Common myeloid progenitor, CD34-positive (primary cell): ENCODE results near the gene ATP6V0B.

Source experiments
- CTCF ChIA-PET: fragments of 350-600 bp; sonication (Branson Sonifier 250); formaldehyde crosslinking; loops from one replicate; lab custom pipeline; 2021; ENCODE audit warnings: antibody characterized with exemption; lab: Charles Lee
- POLR2A ChIA-PET: fragments of 350-600 bp; sonication (Branson Sonifier 250); formaldehyde crosslinking; loops from one replicate; lab custom pipeline; 2021; ENCODE audit warnings: antibody characterized with exemption; lab: Charles Lee
- DNase-seq, 3 donors: peaks; one replicate each; pipeline versions ENCODE4 v3.0.0 to v3.0.0-alpha.2; 2013
- H3K27ac ChIP-seq, 2 experiments: 1 replicate in 1 of 2; 2 replicates in 1 of 2; pipeline ENCODE4 v1.7.0; 2013; ENCODE audit warnings: inconsistent platforms in 2 of 2, low read length in 2 of 2, mild to moderate bottlenecking in 2 of 2, low read depth in 1 of 2, moderate library complexity in 1 of 2; ENCODE audit not compliant: severe bottlenecking in 2 of 2, insufficient read depth in 1 of 2, poor library complexity in 1 of 2
- H3K27me3 ChIP-seq, 5 experiments: replicated peaks in 2 of 5; 1 replicate in 3 of 5; 2 replicates in 2 of 5; pipeline versions ENCODE4 v1.6.1 to v1.7.0; 2013; ENCODE audit warnings: low read length in 4 of 5, mild to moderate bottlenecking in 2 of 5, moderate library complexity in 2 of 5, inconsistent platforms in 1 of 5; ENCODE audit not compliant: insufficient read depth in 5 of 5, control insufficient read depth in 4 of 5
- H3K36me3 ChIP-seq, 4 experiments: 1 replicate in 2 of 4; 2 replicates in 2 of 4; pipeline versions ENCODE4 v1.6.1 to v1.7.0; 2013; ENCODE audit warnings: low read length in 3 of 4, control low read depth in 1 of 4, mild to moderate bottlenecking in 1 of 4; ENCODE audit not compliant: control insufficient read depth in 4 of 4, insufficient read depth in 4 of 4
- H3K4me1 ChIP-seq, 4 experiments: 1 replicate in 3 of 4; 2 replicates in 1 of 4; pipeline versions ENCODE4 v1.6.1 to v1.7.1; 2013; ENCODE audit warnings: low read length in 3 of 4, mild to moderate bottlenecking in 3 of 4, control low read depth in 1 of 4, inconsistent platforms in 1 of 4, moderate library complexity in 1 of 4; ENCODE audit not compliant: control insufficient read depth in 4 of 4, insufficient read depth in 4 of 4; ENCODE audit errors: control extremely low read depth in 1 of 4
- H3K4me3 ChIP-seq, 7 experiments: 1 replicate in 4 of 7; 2 replicates in 3 of 7; pipeline versions ENCODE4 v1.5.1 to v1.7.0; 2013; ENCODE audit warnings: mild to moderate bottlenecking in 7 of 7, low read length in 6 of 7, moderate library complexity in 6 of 7, inconsistent platforms in 2 of 7, low read depth in 2 of 7, control low read depth in 1 of 7; ENCODE audit not compliant: insufficient read depth in 4 of 7, control insufficient read depth in 1 of 7; ENCODE audit errors: extremely low read depth in 1 of 7
- H3K9me3 ChIP-seq, 5 experiments: 1 replicate in 4 of 5; 2 replicates in 1 of 5; pipeline versions ENCODE4 v1.6.1 to v1.7.1; 2013; ENCODE audit warnings: low read length in 4 of 5, mild to moderate bottlenecking in 2 of 5, inconsistent platforms in 1 of 5, low read depth in 1 of 5, moderate library complexity in 1 of 5; ENCODE audit not compliant: control insufficient read depth in 4 of 5, insufficient read depth in 2 of 5; ENCODE audit errors: control extremely low read depth in 1 of 5
- WGBS: methylation state at CpG from one replicate; pipeline ENCODE4 v1.1.5; 2013; ENCODE audit not compliant: insufficient coverage; 5-methylcytosine and 5-hydroxymethylcytosine counted together

The ATP6V0B gene

DNA sequence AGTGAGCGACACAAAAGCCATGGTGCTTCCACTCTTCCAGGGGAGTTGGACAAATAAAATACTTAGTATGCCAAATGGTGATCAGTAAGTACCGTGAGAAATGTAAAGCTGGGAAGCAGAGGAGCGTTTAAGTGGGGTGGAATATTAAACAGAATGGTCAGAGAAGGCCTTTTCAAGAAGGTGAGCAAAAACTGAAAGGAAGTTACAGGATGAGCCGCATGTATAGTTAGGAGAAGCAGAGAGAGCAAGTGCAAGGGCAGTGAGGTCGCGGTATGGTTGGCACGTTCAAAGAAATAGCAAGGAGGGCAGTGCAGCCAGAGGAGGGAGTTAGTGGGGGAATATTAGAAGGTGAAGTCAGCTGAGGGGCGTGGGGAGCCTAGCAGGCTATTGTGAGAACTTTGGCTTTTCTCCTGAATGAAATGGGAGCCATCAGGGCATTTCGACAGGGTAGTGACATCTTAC lies 748 bp upstream of the ATP6V0B start:
- peak overlapping the region; percentile 41 to 90 for H3K27ac ChIP-seq
- no peaks in the 10 kb centered on the region for H3K27me3 ChIP-seq
- ChIA-PET CTCF (interaction anchor here (0.7 to 1.0 kb wide), 4 partner anchors 21 to 74 kb away, joined by 3 read pairs; no protein-coding TSS in a partner anchor), POLR2A (no interaction called here)
- peak; percentile 27 to 63 (median 61) for DNase-seq
- WGBS: 43% methylated on average over 9 of the region's 9 CpGs
- H3K9me3 ChIP-seq: no peaks in the 10 kb centered on the region
- H3K4me1 ChIP-seq: peaks cover 7 to 59% (median 44%) of the 10 kb centered on the region in 4 experiments
- H3K36me3 ChIP-seq: peaks cover 2 to 47% (median 30%) of the 10 kb centered on the region in 4 experiments
- H3K4me3 ChIP-seq: peak overlapping the region; percentile 57 to 95 (median 88)

DNA sequence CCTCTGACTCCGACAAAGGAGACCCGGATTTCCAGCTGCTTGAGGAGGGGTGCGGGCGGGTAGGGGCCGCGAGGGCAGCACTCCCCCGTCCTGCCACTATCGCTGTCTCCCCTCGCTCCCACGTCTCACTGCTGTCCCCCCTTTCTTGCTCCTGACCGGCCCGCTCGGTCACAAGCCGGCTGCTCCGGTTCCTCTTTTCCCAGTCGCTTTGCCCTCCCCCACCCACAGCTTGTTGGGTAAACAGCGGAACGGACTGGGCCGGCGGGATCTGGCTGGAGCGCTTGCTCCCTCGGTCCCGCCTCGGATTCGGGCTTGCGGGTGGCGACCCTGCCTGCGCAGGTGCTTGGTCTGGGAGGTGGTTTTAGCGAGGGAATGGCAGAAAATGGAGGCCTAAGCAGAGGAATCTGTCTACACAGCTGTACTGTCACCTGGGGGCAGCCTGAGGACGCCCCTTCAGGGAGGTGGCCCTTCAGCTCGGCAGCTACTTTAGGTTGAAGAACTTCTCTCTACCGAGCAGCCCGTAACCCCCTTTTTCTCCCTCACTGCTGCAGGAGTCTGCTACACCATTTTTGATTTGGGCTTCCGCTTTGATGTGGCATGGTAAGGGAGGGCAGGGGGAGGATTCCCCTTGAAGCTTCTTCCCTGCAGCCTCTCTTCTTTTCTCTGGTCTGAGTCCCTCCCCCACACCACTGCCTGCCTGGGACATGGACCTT lies 645 bp downstream of the ATP6V0B start:
- no peaks in the 10 kb centered on the region for H3K27me3 ChIP-seq
- peak overlapping the region; percentile 64 to 90 for H3K27ac ChIP-seq
- H3K4me3 ChIP-seq: peak overlapping the region; percentile 57 to 95 (median 88)
- peaks cover 7 to 58% (median 46%) of the 10 kb centered on the region in 4 experiments for H3K4me1 ChIP-seq
- DNase-seq: peak; percentile 56 to 76 (median 66)
- POLR2A ChIA-PET: interaction anchor here (1.2 kb wide), 1 partner anchor 28 kb away, joined by 5 read pairs; the partner anchor contains the start of gene IPO13
- CTCF ChIA-PET: interaction anchor here (0.8 to 3.5 kb wide), 9 partner anchors 10 to 72 kb away, joined by 3 to 13 read pairs (median 4); partner anchors contain the start of genes ARTN and CCDC24
- no peaks in the 10 kb centered on the region for H3K9me3 ChIP-seq
- 0% methylated on average over 29 of the region's 34 CpGs for WGBS
- peaks cover 2 to 47% (median 30%) of the 10 kb centered on the region in 4 experiments for H3K36me3 ChIP-seq

DNA sequence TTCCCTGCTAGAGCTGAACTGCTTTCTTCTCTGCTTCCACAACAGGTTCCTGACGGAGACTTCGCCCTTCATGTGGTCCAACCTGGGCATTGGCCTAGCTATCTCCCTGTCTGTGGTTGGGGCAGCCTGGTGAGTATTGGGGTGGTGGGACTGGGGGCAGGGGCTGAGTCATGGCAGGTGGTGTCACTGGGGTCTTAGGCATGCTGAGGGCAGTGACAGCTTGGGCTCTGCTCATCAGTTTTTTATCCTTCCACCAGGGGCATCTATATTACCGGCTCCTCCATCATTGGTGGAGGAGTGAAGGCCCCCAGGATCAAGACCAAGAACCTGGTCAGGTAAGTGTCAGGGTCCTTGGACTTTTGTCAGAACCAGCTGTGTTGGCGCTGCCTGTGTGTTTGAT lies 1.3 kb downstream of the ATP6V0B start:
- WGBS: no CpG with 5 or more reads among the region's 4 CpGs
- peak overlapping the region in 6 of 7 experiments; percentile 57 to 95 (median 89) for H3K4me3 ChIP-seq
- H3K9me3 ChIP-seq: no peaks in the 10 kb centered on the region
- ChIA-PET CTCF (interaction anchor here (0.8 to 3.5 kb wide), 8 partner anchors 9 to 71 kb away, joined by 3 to 13 read pairs (median 4); partner anchors contain the start of gene CCDC24), POLR2A (interaction anchor here (1.3 kb wide), 1 partner anchor 16 kb away, joined by 3 read pairs; no protein-coding TSS in a partner anchor)
- peak overlapping the region in 1 of 2 experiments; percentile 90 for H3K27ac ChIP-seq
- H3K27me3 ChIP-seq: no peaks in the 10 kb centered on the region
- DNase-seq: peak in 2 of 3 donors; percentile 19 to 32
- peaks cover 7 to 56% (median 39%) of the 10 kb centered on the region in 4 experiments for H3K4me1 ChIP-seq
- peaks cover 2 to 44% (median 30%) of the 10 kb centered on the region in 4 experiments for H3K36me3 ChIP-seq

DNA sequence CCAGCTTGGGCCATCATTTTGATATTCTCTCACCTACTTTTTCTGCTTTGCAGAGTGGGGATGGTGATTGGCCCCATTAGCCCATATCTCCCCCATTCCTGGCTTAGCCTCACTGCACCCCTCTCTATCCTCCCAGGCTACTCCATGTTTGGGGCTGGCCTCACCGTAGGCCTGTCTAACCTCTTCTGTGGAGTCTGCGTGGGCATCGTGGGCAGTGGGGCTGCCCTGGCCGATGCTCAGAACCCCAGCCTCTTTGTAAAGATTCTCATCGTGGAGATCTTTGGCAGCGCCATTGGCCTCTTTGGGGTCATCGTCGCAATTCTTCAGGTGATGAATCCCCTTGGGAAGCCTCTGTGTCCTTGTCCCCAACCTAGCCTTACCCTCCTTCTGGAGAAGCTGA lies 2.1 kb downstream of the ATP6V0B start:
- H3K4me1 ChIP-seq: peaks cover 7 to 55% (median 39%) of the 10 kb centered on the region in 4 experiments
- CTCF ChIA-PET: interaction anchor here (1.9 to 3.5 kb wide), 2 partner anchors 14 to 29 kb away, joined by 6 to 13 read pairs; partner anchors contain the start of gene CCDC24

DNA sequence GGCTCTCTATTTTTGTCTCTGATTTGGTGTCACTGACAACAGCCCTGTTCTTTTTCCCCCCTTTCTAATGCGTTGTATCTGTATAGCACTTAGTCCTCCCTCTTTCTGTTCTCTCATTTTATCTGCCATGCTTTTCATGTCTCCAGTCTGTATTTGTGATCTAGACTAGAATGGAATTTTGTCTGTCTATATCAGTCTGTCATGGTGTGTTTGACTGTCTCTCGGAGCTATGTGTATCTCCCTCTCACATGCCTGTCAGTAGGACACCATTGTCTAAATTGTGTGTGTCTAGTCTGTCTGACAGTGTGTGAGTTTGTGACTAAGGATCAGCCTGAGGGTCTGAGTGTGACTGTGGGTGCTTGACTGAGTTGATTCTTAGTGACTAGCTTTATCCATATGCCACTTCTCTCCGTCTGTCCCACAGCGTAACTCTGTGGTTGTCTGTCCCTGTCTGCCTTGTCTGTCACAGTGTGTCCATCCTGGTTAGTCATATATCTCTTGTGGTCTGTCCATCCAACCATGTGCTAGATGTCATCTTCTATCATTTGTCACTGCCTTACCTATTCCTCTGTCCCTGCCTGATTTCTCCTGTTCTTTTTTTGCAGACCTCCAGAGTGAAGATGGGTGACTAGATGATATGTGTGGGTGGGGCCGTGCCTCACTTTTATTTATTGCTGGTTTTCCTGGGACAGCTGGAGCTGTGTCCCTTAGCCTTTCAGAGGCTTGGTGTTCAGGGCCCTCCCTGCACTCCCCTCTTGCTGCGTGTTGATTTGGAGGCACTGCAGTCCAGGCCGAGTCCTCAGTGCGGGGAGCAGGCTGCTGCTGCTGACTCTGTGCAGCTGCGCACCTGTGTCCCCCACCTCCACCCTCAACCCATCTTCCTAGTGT lies 2.9 kb downstream of the ATP6V0B start:
- H3K27me3 ChIP-seq: no peaks in the 10 kb centered on the region
- DNase-seq: no peak
- no peak overlapping the region for H3K4me3 ChIP-seq
- 95% methylated on average over 3 of the region's 9 CpGs for WGBS
- peaks cover 2 to 32% (median 21%) of the 10 kb centered on the region in 4 experiments for H3K36me3 ChIP-seq
- POLR2A ChIA-PET: interaction anchor here (1.3 kb wide), 1 partner anchor 14 kb away, joined by 3 read pairs; no protein-coding TSS in a partner anchor
- peaks cover 7 to 55% (median 39%) of the 10 kb centered on the region in 4 experiments for H3K4me1 ChIP-seq
- CTCF ChIA-PET: interaction anchor here (0.9 to 3.5 kb wide), 4 partner anchors 11 to 43 kb away, joined by 3 to 13 read pairs (median 4); partner anchors contain the start of gene CCDC24
- no peaks in the 10 kb centered on the region for H3K9me3 ChIP-seq
- H3K27ac ChIP-seq: no peak overlapping the region

More for the DNA sequence above, 2.1 kb downstream of the ATP6V0B start:
- no peak for DNase-seq
- Histone ChIP-seq H3K9me3 (no peaks in the 10 kb centered on the region), H3K36me3 (peaks cover 2 to 37% (median 27%) of the 10 kb centered on the region in 4 experiments), H3K4me3 (peak overlapping the region in 2 of 7 experiments; percentile 14 to 93), H3K27me3 (no peaks in the 10 kb centered on the region), H3K27ac (no peak overlapping the region)
- POLR2A ChIA-PET: interaction anchor here (1.3 kb wide), 1 partner anchor 15 kb away, joined by 3 read pairs; no protein-coding TSS in a partner anchor
- WGBS: 93% methylated on average over 7 of the region's 8 CpGs

DNA sequence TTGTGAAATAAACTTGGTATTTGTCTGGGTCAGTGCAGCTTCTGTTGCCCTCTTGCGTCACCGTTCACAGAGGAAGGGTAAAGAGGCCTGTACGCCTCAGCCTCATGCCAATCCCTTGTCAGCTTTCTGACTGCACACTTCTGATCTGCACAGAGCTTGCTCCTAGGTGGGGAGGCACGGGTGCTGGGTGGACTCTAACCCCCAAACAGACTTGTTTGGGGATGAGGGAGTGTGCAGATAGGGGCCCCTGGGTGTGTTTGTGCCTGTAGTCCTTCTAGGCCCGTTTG lies 3.4 kb downstream of the ATP6V0B start:
- DNase-seq: no peak
- Histone ChIP-seq H3K4me1 (peaks cover 7 to 55% (median 39%) of the 10 kb centered on the region in 4 experiments), H3K36me3 (peaks cover 2 to 34% (median 19%) of the 10 kb centered on the region in 4 experiments), H3K27ac (no peak overlapping the region), H3K4me3 (peak overlapping the region in 1 of 7 experiments; percentile 67), H3K27me3 (no peaks in the 10 kb centered on the region), H3K9me3 (no peaks in the 10 kb centered on the region)
- ChIA-PET CTCF (interaction anchor here (0.9 to 3.5 kb wide), 4 partner anchors 11 to 43 kb away, joined by 3 to 13 read pairs (median 4); partner anchors contain the start of gene CCDC24), POLR2A (no interaction called here)
- WGBS: 80% methylated on average over 1 of the region's 5 CpGs
